ENCODE results near the gene PDCL2. TPM values are rescaled to one million over a fixed set of nuclear protein-coding genes. Genes with fewer than 3 reads are reported as not detected.

PDCL2 gene
- total and polyA plus RNA-seq, 2 experiments from 2014 or later = 0.35 to 1.9 TPM

GRCh38 chr4:55568905-55569504 lies 23.0 kb downstream of the PDCL2 start:
- Mint-ChIP-seq H3K4me3 (no peak overlapping the region), H3K36me3 (ENCODE audit: low read depth) (peaks cover 7% of the 10 kb centered on the region; the same call in 2 of the 3 replicates), H3K4me1 (peaks cover 4% of the 10 kb centered on the region), H3K9me3 (peaks cover 3% of the 10 kb centered on the region; the same call in 2 of the 3 replicates), H3K27ac (no peak overlapping the region), H3K27me3 (ENCODE audit: insufficient read depth, low read depth, poor library complexity) (peaks cover 5% of the 10 kb centered on the region)
- Histone ChIP-seq H3F3A (replicated peaks; ENCODE audit: low read depth) (no peaks in the 10 kb centered on the region), H3K27ac (ENCODE audit: low read depth) (no peak overlapping the region), H3K27me3 (ENCODE audit: insufficient read depth) (no peaks in the 10 kb centered on the region), H4K20me1 (replicated peaks; ENCODE audit: insufficient read depth) (no peaks in the 10 kb centered on the region), H2AFZ (no peak overlapping the region), H3K79me2 (replicated peaks; ENCODE audit: insufficient read depth) (no peaks in the 10 kb centered on the region), H3K9me2 (ENCODE audit: insufficient read depth) (0 out of 2 replicates have a peak, but pooled peaks cover 4% of the 10 kb centered on the region), H3K4me3 (no peak overlapping the region), H3K4me2 (no peak overlapping the region), H3K4me1 (ENCODE audit: insufficient read depth) (peaks cover 5% of the 10 kb centered on the region), H3K36me3 (ENCODE audit: insufficient read depth) (no peaks in the 10 kb centered on the region)
- no peak for TF ChIP-seq ZNF114 (CRISPR knock-in tag; IDR thresholded peaks at IDR 0.05)
- no peak for TF ChIP-seq CTCF (conservative IDR thresholded peaks at IDR 0.05; ENCODE audit: low read depth in 2 of 2)
- TF ChIP-seq NANOG (IDR thresholded peaks at IDR 0.05; ENCODE audit: borderline replicate concordance) = no peak
- no peak for TF ChIP-seq ETS1 (IDR thresholded peaks at IDR 0.05)
- no peak for TF ChIP-seq ZNF462 (CRISPR knock-in tag; IDR thresholded peaks at IDR 0.05)
- no peak for TF ChIP-seq ZNF331 (CRISPR knock-in tag; IDR thresholded peaks at IDR 0.05; ENCODE audit: low read depth)
- TF ChIP-seq EZH2phosphoT487 (IDR thresholded peaks at IDR 0.05; ENCODE audit: unreplicated experiment) = no peak
- no peak for TF ChIP-seq JUNB (IDR thresholded peaks at IDR 0.05; ENCODE audit: unreplicated experiment)
- TF ChIP-seq REST (IDR thresholded peaks at IDR 0.05; ENCODE audit: unreplicated experiment) = no peak
- ATAC-seq = no peak
- no peak for DNase-seq (ENCODE audit: low spot score)

Measured in GM23338 (cell line).